ENCODE measurements around the gene MSANTD1.

- TF ChIP-seq CTCF (IDR thresholded peaks at IDR 0.05 in 2 of 3, conservative IDR thresholded peaks at IDR 0.05 in 1 of 3; ENCODE audit: borderline replicate concordance in 1 of 3, insufficient read depth in 1 of 3, low read depth in 2 of 3, low read length in 2 of 3) (no peak), EZH2 (IDR thresholded peaks at IDR 0.05) (no peak), SP1 (IDR thresholded peaks at IDR 0.05; ENCODE audit: low read depth) (no peak), SIN3A (IDR thresholded peaks at IDR 0.05; ENCODE audit: low read depth) (no peak)
Measured at GRCh38 chr4:3295837-3296624, 47.1 kb downstream of the MSANTD1 start.

Data from HCT116 (cell line).